ENCODE data around the gene KCNC1.

KCNC1 gene

DNA sequence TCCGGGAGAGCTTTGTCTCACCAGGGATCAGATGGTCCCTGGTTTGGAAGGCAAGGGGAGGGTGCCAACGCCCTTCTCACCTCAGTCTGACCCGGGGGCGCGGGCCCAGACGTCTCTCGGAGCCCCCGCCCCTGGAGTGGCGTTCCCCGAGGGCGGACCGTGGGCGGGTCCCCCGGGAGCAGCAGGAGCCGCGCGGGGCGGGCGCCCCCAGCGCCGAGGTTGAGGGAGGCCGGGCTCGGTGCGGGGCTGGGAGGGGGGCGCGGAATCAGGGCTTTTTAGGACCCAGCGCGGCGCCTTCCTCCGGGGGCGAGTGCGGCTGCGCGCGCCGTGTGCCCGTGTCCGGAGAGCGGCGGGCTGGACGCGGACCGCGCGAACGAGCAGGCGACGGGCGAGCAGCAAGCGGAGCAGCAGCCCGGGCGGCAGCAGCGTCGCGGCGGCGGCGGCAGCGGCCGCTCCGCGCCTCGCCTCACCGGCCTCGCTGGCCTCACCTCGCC, at the start of gene KCNC1:
Gene KCNC1, plus strand, starts transcription at position 364 of the 494 bp plus-strand sequence. CDS start 1,222 bp downstream, outside the sequence.
- FAIRE-seq = no peak

DNA sequence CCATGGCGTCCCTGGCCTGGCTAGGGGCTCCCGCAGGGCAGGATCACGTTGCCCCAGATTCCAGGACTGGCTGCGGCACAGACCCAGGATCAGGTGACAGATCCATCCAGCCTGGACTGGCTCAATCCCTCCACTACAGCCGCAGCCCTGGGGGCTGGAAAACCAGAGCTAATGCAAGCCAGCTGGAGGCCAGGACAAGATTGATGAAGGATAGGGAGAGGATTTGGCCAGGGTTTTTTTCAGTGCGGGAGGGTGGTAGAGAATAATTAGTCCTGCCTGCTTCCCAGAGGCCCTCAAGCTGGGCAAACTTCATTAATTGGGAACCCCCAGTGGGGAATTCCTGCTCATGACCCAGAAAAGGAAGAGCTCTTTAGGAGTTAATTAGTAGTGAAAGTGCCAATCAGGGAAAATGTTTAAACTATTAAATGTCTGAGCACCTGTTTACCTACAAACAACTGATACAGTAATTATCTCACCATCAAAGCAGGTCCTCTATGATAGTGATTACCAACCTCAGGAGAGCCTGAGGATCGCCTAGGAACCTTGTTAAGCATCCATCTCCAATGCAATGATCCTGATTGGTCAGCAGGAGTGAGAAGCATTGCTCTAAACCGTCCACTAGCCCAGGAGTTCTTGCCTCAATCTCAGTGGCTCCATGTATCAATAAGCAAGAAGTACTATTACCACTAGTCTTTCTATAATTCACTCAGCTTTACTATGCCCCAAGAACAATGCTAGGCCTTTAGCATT, 48.2 kb upstream of the KCNC1 start:
- FAIRE-seq = no peak

DNA sequence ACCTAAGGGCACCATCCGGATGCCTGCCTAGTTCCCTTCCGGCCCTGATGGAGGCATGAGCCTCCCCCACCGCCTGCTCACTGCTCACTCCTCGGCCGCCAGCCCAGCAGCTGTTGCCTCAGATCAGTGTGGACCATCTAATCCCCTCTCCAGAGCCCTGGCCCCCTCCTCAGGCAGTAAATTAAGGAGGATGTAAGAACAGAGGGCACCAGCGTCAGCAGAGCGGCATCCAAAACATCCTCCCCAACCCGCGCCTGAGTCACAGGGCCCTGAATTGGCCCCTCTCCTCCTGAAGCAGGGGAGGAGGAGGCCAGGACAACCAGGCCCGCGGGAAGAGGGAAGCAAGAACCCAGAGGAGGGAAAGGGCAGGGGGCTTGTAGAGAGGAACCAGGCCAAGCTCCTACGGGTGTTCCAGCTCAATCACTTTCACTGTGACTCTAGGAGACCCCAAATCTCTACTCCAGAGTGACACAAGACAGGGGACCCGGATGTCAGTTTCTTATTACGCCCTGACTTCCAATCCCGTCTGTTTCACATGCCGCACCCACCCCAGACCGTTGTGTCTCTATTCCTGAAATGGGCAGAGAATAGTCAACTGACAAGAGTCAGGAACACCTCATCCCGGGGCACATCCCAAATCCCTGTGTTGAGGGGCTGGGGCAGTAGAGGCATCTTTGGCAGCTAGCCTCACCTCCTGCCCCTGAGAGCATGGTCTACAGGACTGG, 46.5 kb upstream of the KCNC1 start:
- FAIRE-seq = no peak

DNA sequence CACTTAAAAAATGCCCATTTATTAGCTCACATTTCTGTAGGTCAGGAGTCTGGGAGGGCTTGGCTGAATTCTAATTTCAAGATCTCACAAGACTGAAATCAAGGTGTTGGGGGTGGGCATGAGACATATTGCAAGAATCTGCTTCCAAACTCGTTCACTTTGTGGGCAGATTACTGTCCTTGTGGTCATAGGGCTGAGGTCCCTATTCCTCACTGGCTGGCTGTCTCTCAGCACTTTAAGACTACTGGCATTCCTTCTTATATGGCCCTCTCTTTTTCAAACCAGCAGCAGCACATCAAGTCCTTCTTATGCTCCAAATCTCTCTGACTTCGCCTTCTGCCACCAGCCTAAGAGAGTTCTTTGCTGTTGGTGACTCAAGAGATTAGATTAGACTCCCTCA, 43.0 kb upstream of the KCNC1 start:
- no peak for FAIRE-seq

DNA sequence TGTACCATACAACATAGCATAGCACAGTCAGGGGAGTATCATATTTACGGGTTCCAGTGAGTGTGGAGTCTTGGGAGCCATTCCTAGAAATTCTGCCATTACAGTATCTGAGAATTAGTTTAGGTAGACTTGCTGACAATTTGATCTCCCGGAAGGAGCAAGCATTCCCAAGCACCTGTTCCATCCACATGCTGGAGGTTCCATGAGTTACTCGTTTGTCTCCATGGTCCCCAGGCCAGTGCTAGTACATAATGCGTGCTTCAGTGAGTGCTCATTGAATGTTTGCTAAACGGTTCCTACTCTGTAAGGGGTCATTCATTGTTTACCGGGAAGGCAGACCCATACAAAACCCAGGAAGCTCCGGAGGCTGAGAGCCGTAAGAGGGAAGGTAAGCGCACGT, 42.6 kb upstream of the KCNC1 start:
- no peak for FAIRE-seq

DNA sequence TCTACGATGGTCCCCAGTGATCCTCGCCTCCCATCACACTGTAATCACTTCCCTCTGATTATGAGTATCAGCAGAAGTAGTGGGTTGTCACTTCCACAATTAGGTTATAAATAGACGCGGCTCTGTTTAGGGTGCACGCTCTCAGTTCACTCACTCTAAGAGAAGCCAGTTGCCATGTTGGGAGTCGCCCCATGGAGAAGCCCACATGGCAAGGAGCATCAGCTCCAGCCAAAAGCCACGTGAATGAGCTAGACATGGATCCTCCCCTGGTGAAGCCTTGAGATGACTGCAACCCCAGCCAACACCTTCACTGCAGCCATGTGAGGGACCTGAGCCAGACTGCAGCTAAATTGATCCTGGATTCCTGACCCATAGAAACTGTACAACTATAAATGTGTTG, 41.6 kb upstream of the KCNC1 start:
- FAIRE-seq = no peak

DNA sequence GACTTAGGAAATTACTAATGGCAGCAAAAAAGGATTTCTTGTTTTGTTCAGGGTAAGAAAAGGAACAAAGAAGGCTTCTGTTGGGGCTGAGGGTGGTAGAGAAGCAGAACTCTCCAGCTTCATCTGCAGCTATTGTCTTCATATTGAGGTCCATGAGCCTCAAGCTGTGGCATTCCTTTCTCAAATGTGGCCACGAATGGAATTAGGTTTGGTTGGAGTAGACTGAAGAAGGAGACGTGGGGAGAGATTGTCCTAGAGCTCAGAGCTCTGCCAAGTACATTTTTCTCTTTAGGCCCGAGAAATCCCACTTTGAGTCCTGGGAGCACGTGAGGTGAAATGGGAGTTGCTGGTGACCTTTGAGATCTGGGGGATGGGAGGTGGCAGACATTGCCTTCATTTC, 41.0 kb upstream of the KCNC1 start:
- no peak for FAIRE-seq

DNA sequence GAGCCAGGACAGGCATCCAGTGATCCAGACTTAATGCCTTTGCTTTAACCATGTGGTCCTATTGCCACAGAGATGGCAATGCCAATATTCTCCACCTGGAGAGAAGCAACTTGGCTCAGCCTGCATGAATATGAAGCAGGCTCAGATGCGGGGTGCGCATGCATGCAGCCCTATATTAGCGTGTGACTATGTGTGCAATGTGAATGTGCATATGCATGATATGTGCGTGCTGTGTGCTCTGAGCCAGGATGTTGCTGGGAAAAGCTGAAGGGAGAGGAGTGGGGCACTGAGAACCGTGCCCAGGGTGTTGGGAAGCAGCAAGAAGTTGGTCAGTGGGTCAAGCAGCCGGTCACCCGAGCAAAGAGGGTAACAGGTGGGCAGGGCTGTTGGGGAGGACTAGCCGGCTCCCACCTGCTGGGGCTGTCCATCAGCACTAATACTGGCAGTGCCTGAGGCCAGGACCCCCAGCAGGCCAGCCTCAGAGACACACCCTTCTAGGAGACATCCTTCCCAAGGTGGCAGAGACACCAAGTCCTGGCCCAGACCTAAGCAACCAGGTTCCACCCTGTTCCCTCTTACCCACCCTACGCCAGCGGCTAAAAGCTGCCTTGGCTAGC, 40.0 kb upstream of the KCNC1 start:
- no peak for FAIRE-seq

DNA sequence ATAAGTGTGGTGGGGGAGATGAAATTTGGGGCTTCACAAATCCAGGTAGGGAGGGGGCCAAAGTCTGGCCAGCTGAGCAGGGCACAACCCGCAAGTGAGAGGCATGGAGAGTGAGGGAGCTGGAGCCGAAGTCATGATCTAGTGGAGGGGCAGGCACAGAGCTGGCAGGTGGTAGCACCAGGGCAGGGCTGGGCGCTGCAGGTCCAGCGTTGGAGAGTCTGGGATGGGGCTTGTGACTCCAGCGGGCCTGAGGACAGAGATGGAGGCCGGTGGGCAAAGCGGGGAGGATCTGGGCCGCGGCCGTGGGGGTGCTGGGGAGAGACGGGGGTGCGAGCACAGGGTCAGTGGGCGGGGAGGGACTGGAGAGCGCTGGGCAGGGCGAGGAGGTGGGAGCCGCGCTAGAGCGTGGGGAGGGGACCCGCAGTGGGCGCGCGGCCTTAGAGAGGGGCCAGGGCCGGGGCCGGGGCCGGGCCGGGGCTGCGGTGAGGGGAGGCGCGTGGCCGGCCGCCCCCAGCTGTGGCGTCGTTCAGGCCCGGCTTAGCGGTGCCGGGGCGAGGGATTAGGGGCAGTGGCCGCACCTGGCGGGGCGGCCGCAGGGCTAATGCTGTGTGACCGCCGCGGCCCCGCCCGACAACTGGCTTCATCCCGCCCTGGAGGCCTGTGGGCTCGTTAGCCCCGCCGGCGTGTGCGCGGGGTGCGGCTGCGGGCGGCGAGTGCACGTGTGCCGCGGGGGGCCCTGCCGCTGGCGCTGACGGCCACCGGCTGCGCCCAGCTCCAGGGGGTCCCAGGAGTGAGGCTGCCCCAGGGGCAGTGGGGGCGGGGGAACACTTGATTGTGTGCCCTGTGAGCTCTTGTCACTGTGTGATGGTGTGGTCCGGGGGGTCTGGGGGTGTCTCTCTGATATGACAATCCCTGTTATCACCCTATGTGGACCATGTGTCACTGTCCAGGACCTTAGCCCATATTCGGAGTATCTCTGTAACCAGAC, 38.8 kb upstream of the KCNC1 start:
- FAIRE-seq = no peak

DNA sequence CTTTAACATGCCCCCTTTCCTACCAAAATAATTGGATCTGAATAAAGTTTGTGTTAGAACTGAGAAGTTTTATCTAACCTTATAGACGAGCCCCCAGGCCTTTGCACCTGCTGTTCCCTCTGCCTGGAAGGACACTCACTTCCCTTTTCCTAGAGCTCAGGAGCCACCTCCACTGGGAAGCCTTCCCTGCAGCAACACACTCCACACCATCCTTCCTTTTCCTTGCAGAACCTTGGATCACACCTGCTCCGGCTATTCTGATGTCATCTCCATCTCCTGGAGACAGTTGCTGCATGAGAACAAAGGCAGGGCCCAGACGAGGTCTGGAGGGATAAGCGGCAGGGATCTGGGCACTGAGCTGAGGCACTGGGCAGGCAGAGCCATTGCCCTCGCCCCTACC, 37.8 kb upstream of the KCNC1 start:
- no peak for FAIRE-seq

DNA sequence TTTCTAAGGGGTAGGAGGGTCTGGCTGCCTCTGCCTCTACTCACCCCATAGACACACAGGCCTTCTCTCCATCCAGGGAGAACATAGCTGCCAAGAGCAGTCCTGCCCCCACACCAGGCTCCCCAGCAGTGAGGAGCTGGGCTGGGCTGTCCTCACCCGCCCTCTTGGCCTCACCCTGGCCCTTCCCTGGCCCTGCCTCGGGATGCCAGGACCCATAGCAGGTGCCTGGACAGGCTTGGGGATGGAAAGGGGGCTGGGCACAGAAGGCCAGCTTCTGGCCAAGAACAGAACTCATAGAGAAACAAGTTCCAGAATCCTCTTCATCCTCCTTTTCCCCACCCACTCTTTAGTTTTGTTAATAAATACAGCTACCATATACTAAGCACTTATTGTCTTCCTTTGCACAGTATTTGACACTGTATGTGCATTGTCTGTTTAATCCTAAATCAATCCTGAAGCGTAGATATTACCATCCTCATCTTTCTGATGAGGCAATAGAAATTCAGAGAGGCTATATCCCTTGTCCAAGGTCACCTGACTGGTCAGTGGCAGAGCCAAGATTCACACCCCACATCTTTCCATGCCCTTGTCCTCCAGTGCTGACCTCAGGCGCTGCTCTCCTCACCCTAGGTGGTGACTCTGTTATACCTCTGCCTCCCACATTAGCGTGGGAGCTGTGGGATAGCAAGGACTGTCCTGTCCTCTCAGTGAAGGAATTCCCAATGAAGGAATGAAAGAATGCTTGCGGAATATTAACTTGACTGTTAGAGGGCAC, 37.2 kb upstream of the KCNC1 start:
- no peak for FAIRE-seq

DNA sequence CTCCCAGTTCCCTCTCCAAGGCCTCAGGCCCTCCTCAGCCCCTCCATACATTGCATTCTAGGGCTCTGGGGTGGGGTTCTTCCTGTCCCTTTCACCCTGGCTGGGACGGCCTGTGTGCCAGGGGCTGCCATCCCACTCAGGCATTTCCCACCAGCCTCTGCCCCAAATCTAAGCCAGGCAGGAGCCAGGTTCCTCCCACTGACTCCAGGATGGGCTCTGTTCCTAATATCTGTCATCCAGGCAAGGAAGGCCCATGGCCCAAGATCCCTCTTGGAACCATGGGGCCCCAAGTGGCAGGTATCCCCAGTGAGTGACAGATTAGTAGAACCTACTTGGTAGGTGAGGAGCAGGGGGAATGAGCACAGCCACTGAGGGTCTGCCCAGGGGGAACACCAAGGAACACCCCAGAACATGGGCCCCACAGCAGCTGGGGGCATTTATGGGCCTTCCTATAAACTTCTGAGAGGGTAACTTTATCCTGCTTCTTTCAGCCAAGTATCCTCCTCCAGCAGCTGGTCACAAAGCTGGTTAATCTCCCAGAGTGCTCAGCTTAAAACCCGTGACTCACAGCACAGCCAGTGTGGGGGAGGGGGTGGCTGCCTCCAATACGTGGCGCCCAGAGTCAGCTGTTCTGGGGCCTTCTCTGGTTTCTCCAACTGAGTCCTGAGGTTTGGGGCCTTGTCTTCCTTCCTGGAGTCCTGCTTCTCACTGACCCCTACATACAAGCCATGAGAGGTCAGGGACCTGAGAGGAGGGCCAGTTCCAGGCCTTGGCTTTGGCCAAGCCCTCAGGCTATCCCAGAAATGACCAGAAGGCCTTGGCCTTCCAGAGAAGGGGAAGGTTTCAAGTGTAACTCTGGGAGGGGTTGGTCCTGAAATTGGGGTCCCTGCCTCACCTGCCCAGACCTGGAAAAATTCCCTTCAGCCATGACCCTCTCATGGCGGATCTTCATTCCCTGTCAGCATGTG, 35.1 kb upstream of the KCNC1 start:
- FAIRE-seq = no peak

DNA sequence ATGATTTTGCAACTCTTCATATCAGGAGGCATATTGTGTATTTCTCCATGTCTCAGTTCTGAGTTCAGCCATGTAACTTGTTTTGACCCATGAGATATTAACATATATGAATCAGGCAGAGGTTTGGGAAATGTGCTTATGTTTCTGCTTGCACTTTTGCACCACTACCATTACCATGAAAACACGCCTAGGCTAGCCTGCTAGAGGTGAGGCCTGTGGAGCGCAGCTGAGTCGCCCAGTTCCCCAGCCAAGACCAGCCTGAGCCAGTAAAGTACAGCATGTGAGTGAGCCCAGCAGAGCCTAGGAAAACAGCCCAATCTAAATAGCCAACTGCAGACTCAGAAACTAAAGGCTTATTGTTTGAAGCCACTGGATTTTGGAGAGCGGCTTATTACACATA, 33.6 kb upstream of the KCNC1 start:
- no peak for FAIRE-seq

DNA sequence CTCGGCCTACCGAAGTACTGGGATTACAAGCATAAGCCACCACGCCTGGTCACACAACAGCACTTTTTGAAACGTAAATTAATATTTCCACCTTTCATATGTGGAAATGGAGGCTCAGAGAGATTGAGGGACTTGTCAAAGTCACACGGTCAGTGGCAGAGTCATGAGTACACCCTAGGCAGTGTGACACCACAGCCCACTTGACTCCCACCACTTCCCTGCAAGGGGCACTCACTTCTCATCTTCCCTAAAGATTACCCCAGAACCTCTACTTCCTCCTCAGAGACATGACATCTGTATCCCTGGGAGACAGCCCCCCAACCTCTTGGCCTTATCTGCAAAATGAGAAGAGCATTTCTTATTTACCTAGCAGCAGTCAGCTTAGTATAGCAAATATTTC, 31.7 kb upstream of the KCNC1 start:
- no peak for FAIRE-seq

DNA sequence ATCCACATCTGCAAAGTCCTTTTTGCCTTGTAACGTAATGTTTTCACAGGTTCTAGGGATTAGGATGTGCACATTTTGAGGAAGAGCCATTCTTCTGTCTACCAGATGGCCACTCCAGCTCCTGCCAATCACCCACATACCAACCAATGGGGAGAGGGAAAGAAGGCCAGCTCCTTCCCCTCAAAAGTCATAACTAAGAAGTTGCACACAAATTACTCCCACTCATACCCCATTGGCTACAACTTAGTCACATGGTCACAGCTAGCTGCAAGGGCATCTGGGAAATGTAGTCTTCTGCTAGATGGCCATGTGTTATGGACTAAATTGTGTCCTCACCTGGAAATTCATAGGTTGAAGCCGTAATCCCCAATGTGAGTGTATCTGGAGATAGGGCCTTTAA, 30.6 kb upstream of the KCNC1 start:
- FAIRE-seq = no peak

DNA sequence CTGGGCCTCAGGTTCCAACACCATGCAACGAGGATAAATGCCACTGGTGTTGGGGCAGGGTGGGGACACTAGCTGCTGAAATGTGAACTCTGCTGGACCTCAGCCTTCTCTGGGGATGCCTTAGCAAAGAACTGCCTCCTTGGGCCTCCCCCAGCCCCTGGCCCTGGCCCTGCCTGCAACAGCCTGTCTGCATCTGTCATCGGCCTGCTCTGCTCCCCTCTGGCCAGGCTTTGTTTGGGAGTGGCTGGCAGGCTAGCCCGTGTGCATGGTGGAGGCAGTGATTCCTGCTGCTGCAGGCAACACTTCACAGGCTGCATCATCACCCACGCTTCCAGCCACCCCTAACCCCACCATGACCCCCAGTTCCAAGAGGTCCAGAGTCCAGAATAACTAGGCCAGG, 26.8 kb upstream of the KCNC1 start:
- no peak for FAIRE-seq

DNA sequence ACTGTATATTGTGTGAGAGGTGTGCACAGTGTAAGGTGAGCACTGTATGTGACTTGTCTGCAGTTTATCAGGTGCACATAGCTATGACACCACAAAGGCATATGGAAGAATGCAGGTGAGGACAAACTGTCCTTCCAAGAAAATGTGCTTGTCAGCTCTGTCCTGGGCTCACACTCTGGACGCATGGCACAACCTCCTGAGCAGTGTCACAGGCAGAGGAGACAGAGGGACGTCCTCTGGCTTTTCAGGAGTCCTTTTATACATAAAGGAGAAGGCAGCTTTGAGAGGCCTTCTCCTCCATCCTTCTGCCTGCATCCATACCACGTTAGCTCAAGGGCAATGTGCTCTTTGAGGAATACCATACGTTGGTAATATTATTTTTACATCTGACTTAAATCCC, 22.7 kb upstream of the KCNC1 start:
- FAIRE-seq = no peak

DNA sequence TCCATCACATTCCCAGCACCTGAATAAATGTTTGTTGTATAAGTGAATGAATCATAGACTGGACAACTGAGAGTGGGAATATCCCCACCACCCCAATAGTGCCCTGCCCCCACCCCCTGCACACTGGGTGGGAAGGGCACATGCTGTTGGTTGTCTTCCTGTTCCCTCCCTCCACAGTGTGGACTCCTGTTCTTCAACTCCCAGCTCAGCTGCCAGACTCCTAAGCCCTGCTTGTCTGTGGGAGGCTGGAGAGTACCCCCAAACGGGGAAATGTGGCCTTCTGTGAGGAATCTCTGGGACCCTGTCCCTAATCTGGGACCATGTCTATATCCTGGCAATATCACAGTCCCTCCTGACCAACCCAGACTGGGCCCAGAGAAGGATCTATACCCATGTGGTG, 20.7 kb upstream of the KCNC1 start:
- no peak for FAIRE-seq

DNA sequence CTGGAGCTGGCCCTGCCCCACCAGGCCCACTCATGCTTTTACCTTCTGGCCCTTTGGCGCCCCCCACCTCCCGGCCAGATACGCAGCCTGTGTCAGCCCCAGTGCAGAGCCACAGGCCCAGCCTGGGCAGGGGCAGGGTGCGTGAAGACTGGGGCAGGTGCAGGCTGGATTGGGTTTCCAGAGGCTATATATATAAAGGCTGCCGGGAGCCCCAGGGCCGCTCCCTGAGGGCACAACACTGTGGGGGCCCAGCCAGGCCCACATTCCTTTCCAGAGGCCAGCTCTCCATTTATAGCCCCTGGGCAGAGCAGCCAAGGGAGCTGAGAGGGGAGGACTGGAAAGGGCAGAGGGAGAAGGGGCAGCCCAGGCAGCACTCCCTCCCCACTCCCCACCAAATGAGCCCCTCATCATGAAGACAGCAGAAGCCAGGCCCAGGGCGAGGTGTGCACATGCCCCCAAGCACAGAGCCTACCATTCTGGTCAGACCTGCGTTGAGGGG, 20.2 kb upstream of the KCNC1 start:
- no peak for FAIRE-seq

DNA sequence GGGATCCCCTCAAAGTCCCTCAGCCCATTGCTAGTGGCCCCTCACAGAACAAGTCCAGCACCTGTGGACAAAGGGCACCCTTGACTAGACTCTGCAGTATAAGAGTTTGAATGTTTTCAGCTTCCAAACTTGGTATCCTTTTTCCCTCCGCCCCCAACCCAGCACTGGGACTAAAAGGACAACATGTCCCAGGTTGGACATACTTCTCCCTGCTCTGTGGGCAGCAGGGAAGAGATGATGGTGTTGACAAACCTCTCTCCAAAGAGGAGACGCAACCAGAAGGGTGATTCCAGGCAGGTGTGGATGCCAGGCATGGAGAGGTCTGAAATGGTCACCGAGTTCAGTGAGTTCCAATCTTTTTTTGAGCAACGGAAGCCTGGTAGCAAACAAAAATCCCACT, 19.7 kb upstream of the KCNC1 start:
- no peak for FAIRE-seq
